ENCODE results near the gene SREK1.

SREK1 gene

GRCh38 chr5:66171349-66172344 lies 27.5 kb downstream of the SREK1 start:
- H3K4me3 ChIP-seq (ENCODE audit: low read length), result no peak overlapping the region
- peaks cover 85% of the 10 kb centered on the region for H3K36me3 ChIP-seq (ENCODE audit: control insufficient read depth, low read length)
- H3K79me2 ChIP-seq (ENCODE audit: control insufficient read depth, low read length), result peaks cover 37% of the 10 kb centered on the region
- H3K9me3 ChIP-seq (ENCODE audit: control insufficient read depth, insufficient read depth, low read length), result no peaks in the 10 kb centered on the region
- no peaks in the 10 kb centered on the region for H3K27me3 ChIP-seq (ENCODE audit: control insufficient read depth, low read length)
- H3K4me1 ChIP-seq (ENCODE audit: control insufficient read depth, low read length), result peaks cover 52% of the 10 kb centered on the region
- H3F3A ChIP-seq (ENCODE audit: control insufficient read depth, insufficient read depth), result peaks cover 38% of the 10 kb centered on the region
- peak overlapping the region; percentile 33; the same call in 1 of the 2 replicates for H3K4me2 ChIP-seq (ENCODE audit: low read length)
- H3K9me2 ChIP-seq (replicated peaks; ENCODE audit: control insufficient read depth, low read length), result no peaks in the 10 kb centered on the region
- no peaks in the 10 kb centered on the region for H4K20me1 ChIP-seq (ENCODE audit: control insufficient read depth, insufficient read depth, low read depth, low read length)
- no peak for TF ChIP-seq EZH2phosphoT487 (IDR thresholded peaks at IDR 0.05; ENCODE audit: borderline replicate concordance, low read length)
- TF ChIP-seq CTCF (IDR thresholded peaks at IDR 0.05; ENCODE audit: low read depth, low read length, poor library complexity, severe bottlenecking), result peak; percentile 58
- peak overlapping the region; percentile 74; the same call in 1 of the 2 replicates for H3K27ac ChIP-seq (ENCODE audit: low read depth, low read length)

- peaks cover 35% of the 10 kb centered on the region for H3K79me2 ChIP-seq (ENCODE audit: control insufficient read depth, low read length)
- H3K27me3 ChIP-seq (ENCODE audit: control insufficient read depth, low read length), result no peaks in the 10 kb centered on the region
- H3K4me1 ChIP-seq (ENCODE audit: control insufficient read depth, low read length), result peaks cover 27% of the 10 kb centered on the region
- TF ChIP-seq CTCF (IDR thresholded peaks at IDR 0.05; ENCODE audit: low read depth, low read length, poor library complexity, severe bottlenecking) (peak; percentile 30), EZH2phosphoT487 (IDR thresholded peaks at IDR 0.05; ENCODE audit: borderline replicate concordance, low read length) (no peak)
- no peak overlapping the region for H3K27ac ChIP-seq (ENCODE audit: low read depth, low read length)
- H3K4me3 ChIP-seq (ENCODE audit: low read length), result no peak overlapping the region
- no peaks in the 10 kb centered on the region for H3K9me3 ChIP-seq (ENCODE audit: control insufficient read depth, insufficient read depth, low read length)
- H4K20me1 ChIP-seq (ENCODE audit: control insufficient read depth, insufficient read depth, low read depth, low read length), result no peaks in the 10 kb centered on the region
- H3F3A ChIP-seq (ENCODE audit: control insufficient read depth, insufficient read depth), result peaks cover 24% of the 10 kb centered on the region; the same call in 1 of the 2 replicates
- H3K4me2 ChIP-seq (ENCODE audit: low read length), result no peak overlapping the region
- peaks cover 92% of the 10 kb centered on the region for H3K36me3 ChIP-seq (ENCODE audit: control insufficient read depth, low read length)
- H3K9me2 ChIP-seq (replicated peaks; ENCODE audit: control insufficient read depth, low read length), result no peaks in the 10 kb centered on the region
These were observed 30.2 kb downstream of the SREK1 start for GRCh38 chr5:66174338-66174737.

GRCh38 chr5:66178799-66179198 lies 34.7 kb downstream of the SREK1 start:
- Histone ChIP-seq H4K20me1 (ENCODE audit: control insufficient read depth, insufficient read depth, low read depth, low read length) (no peaks in the 10 kb centered on the region), H3F3A (ENCODE audit: control insufficient read depth, insufficient read depth) (peaks cover 5% of the 10 kb centered on the region; the same call in 1 of the 2 replicates), H3K9me2 (replicated peaks; ENCODE audit: control insufficient read depth, low read length) (no peaks in the 10 kb centered on the region), H3K36me3 (ENCODE audit: control insufficient read depth, low read length) (peaks cover 86% of the 10 kb centered on the region), H3K9me3 (ENCODE audit: control insufficient read depth, insufficient read depth, low read length) (no peaks in the 10 kb centered on the region), H3K4me1 (ENCODE audit: control insufficient read depth, low read length) (no peaks in the 10 kb centered on the region), H3K79me2 (ENCODE audit: control insufficient read depth, low read length) (peaks cover 10% of the 10 kb centered on the region; the same call in 1 of the 2 replicates), H3K27ac (ENCODE audit: low read depth, low read length) (no peak overlapping the region), H3K4me2 (ENCODE audit: low read length) (no peak overlapping the region), H3K27me3 (ENCODE audit: control insufficient read depth, low read length) (no peaks in the 10 kb centered on the region), H3K4me3 (ENCODE audit: low read length) (no peak overlapping the region)
- TF ChIP-seq CTCF (IDR thresholded peaks at IDR 0.05; ENCODE audit: low read depth, low read length, poor library complexity, severe bottlenecking), result no peak
- no peak for TF ChIP-seq EZH2phosphoT487 (IDR thresholded peaks at IDR 0.05; ENCODE audit: borderline replicate concordance, low read length)
